ENCODE measurements around the gene PLCB4. TPM values are rescaled to one million over a fixed set of nuclear protein-coding genes. Genes with fewer than 3 reads are reported as not detected.

PLCB4 gene
- total and polyA plus RNA-seq, 7 donors, result 0.90 to 6.7 (median 2.1) TPM

GRCh38 chr20:9070304-9070703 lies 1.4 kb downstream of the PLCB4 start:
- no peak for ATAC-seq

GRCh38 chr20:9071976-9072726 lies 3.3 kb downstream of the PLCB4 start:
- no peak for TF ChIP-seq CTCF (IDR thresholded peaks at IDR 0.05)
- ATAC-seq (no peak), DNase-seq (no peak)
- H3K36me3 ChIP-seq (ENCODE audit: insufficient read depth in 1 of 2, low read depth in 1 of 2), result no peaks in the 10 kb centered on the region
- H3K9me3 ChIP-seq, result no peaks in the 10 kb centered on the region
- WGBS, 3 donors, result 63 to 75% (median 66%) methylated on average over 2 of the region's 2 CpGs
- intact Hi-C loops (cut with DNase I), result no loop called here
- H3K27me3 ChIP-seq (ENCODE audit: insufficient read depth in 3 of 3, low read length in 2 of 3), result peaks cover 0 to 21% (median 1%) of the 10 kb centered on the region in 3 donors
- no peak overlapping the region for H3K4me3 ChIP-seq
- H3K4me1 ChIP-seq, result peaks cover 3% of the 10 kb centered on the region
- H3K27ac ChIP-seq, result no peak overlapping the region

More at GRCh38 chr20:9070304-9070703, 1.4 kb downstream of the PLCB4 start:
- no peak overlapping the region for H3K27ac ChIP-seq
- H3K27me3 ChIP-seq (ENCODE audit: insufficient read depth in 3 of 3, low read length in 2 of 3), result peaks cover 0 to 21% (median 1%) of the 10 kb centered on the region in 3 donors
- intact Hi-C loops (cut with DNase I), result no loop called here
- H3K4me1 ChIP-seq, result peaks cover 3% of the 10 kb centered on the region
- H3K4me3 ChIP-seq, result peak overlapping the region; percentile 80
- TF ChIP-seq CTCF (IDR thresholded peaks at IDR 0.05), result no peak
- WGBS, 3 donors, result 77 to 94% (median 80%) methylated on average over 3 of the region's 3 CpGs
- no peak for DNase-seq
- no peaks in the 10 kb centered on the region for H3K9me3 ChIP-seq
- no peaks in the 10 kb centered on the region for H3K36me3 ChIP-seq (ENCODE audit: insufficient read depth in 1 of 2, low read depth in 1 of 2)

- no peak for ATAC-seq
- Histone ChIP-seq H3K9me3 (no peaks in the 10 kb centered on the region), H3K36me3 (ENCODE audit: insufficient read depth in 1 of 2, low read depth in 1 of 2) (no peaks in the 10 kb centered on the region), H3K4me3 (no peak overlapping the region), H3K4me1 (peaks cover 3% of the 10 kb centered on the region), H3K27ac (no peak overlapping the region), H3K27me3 (ENCODE audit: insufficient read depth in 3 of 3, low read length in 2 of 3) (peaks cover 0 to 21% (median 1%) of the 10 kb centered on the region in 3 donors)
- intact Hi-C loops (cut with DNase I), result no loop called here
- TF ChIP-seq CTCF (IDR thresholded peaks at IDR 0.05), result no peak
- WGBS, 3 donors, result 62 to 69% (median 64%) methylated on average over 3 of the region's 3 CpGs
- DNase-seq, result no peak
Observed at GRCh38 chr20:9072861-9073500, 4.1 kb downstream of the PLCB4 start.

- DNase-seq (no peak), ATAC-seq (no peak)
- H3K36me3 ChIP-seq (ENCODE audit: insufficient read depth in 1 of 2, low read depth in 1 of 2), result no peaks in the 10 kb centered on the region
- intact Hi-C loops (cut with DNase I), result no loop called here
- H3K4me3 ChIP-seq, result no peak overlapping the region
- H3K4me1 ChIP-seq, result no peaks in the 10 kb centered on the region
- WGBS, 3 donors, result 69 to 85% (median 79%) methylated on average over 6 of the region's 6 CpGs
- TF ChIP-seq CTCF (IDR thresholded peaks at IDR 0.05), result no peak
- H3K9me3 ChIP-seq, result no peaks in the 10 kb centered on the region
- H3K27me3 ChIP-seq (ENCODE audit: insufficient read depth in 3 of 3, low read length in 2 of 3), result peaks cover 0 to 9% (median 0%) of the 10 kb centered on the region in 3 donors
- H3K27ac ChIP-seq, result no peak overlapping the region
Observed at GRCh38 chr20:9075264-9076095, 6.6 kb downstream of the PLCB4 start.

Data from psoas muscle (tissue), 8 donors.